ENCODE results near the gene HOXB5. TPM values are rescaled to one million over a fixed set of nuclear protein-coding genes. Genes with fewer than 3 reads are reported as not detected.

HOXB5 gene
- total RNA-seq, 1 donor from 2014 or later: 0.59 TPM

GRCh38 chr17:48546137-48546923 is 47.2 kb downstream of the HOXB5 start:
- Mint-ChIP-seq H3K4me1 (ENCODE audit: unreplicated experiment) (peaks cover 51% of the 10 kb centered on the region), H3K4me3 (ENCODE audit: unreplicated experiment) (peak overlapping the region; percentile 79), H3K27ac (ENCODE audit: unreplicated experiment) (peak overlapping the region; percentile 17), H3K27me3 (ENCODE audit: unreplicated experiment) (peaks cover 23% of the 10 kb centered on the region), H3K9me3 (ENCODE audit: unreplicated experiment) (no peaks in the 10 kb centered on the region), H3K36me3 (ENCODE audit: low read depth, unreplicated experiment) (peaks cover 17% of the 10 kb centered on the region)
- TF ChIP-seq CTCF (IDR thresholded peaks at IDR 0.05; ENCODE audit: unreplicated experiment): no peak
- peak; percentile 41 for DNase-seq (ENCODE audit: low spot score)

GRCh38 chr17:48545539-48545938 is 48.0 kb downstream of the HOXB5 start:
- no peak for TF ChIP-seq CTCF (IDR thresholded peaks at IDR 0.05; ENCODE audit: unreplicated experiment)
- Mint-ChIP-seq H3K9me3 (ENCODE audit: unreplicated experiment) (no peaks in the 10 kb centered on the region), H3K4me1 (ENCODE audit: unreplicated experiment) (peaks cover 55% of the 10 kb centered on the region), H3K36me3 (ENCODE audit: low read depth, unreplicated experiment) (peaks cover 17% of the 10 kb centered on the region), H3K27ac (ENCODE audit: unreplicated experiment) (peak overlapping the region; percentile 21), H3K27me3 (ENCODE audit: unreplicated experiment) (peaks cover 27% of the 10 kb centered on the region), H3K4me3 (ENCODE audit: unreplicated experiment) (peak overlapping the region; percentile 96)
- DNase-seq (ENCODE audit: low spot score): no peak

- peak within 1 kb of the TSS; percentile 79 for H3K27ac Mint-ChIP-seq (ENCODE audit: unreplicated experiment)
- H3K27me3 Mint-ChIP-seq (ENCODE audit: unreplicated experiment): peaks cover 26% of the 10 kb centered on the region
- TF ChIP-seq CTCF (IDR thresholded peaks at IDR 0.05; ENCODE audit: unreplicated experiment): no peak
- no peak for DNase-seq (ENCODE audit: low spot score)
- H3K4me3 Mint-ChIP-seq (ENCODE audit: unreplicated experiment): peak within 1 kb of the TSS; percentile 96
- H3K4me1 Mint-ChIP-seq (ENCODE audit: unreplicated experiment): peaks cover 55% of the 10 kb centered on the region
- H3K9me3 Mint-ChIP-seq (ENCODE audit: unreplicated experiment): no peaks in the 10 kb centered on the region
- H3K36me3 Mint-ChIP-seq (ENCODE audit: low read depth, unreplicated experiment): peaks cover 15% of the 10 kb centered on the region
Observed at GRCh38 chr17:48545022-48545375, 48.6 kb downstream of the HOXB5 start, which contains the start of gene HOXB2. HOXB2 (minus strand) TSS chr17:48545109; CDS start chr17:48544911, 198 bp downstream.

GRCh38 chr17:48544349-48545021 is 49.1 kb downstream of the HOXB5 start:
- Mint-ChIP-seq H3K4me1 (ENCODE audit: unreplicated experiment) (peaks cover 55% of the 10 kb centered on the region), H3K27ac (ENCODE audit: unreplicated experiment) (peak overlapping the region; percentile 79), H3K36me3 (ENCODE audit: low read depth, unreplicated experiment) (peaks cover 10% of the 10 kb centered on the region), H3K4me3 (ENCODE audit: unreplicated experiment) (peak overlapping the region; percentile 96), H3K27me3 (ENCODE audit: unreplicated experiment) (peaks cover 23% of the 10 kb centered on the region), H3K9me3 (ENCODE audit: unreplicated experiment) (no peaks in the 10 kb centered on the region)
- peak; percentile 45 for DNase-seq (ENCODE audit: low spot score)
- no peak for TF ChIP-seq CTCF (IDR thresholded peaks at IDR 0.05; ENCODE audit: unreplicated experiment)
